HL-60 (cell line): ENCODE measurements around the gene SPATA21.

ENCODE experiments used
- DNase-seq, 2 experiments: peaks; one replicate each; pipeline ENCODE4 v3.0.0-alpha.2; 2010 to 2020; ENCODE audit warnings: low read depth in 1 of 2, low spot score in 1 of 2
- H3K27ac ChIP-seq: fragments of 250-450 bp; sonication (Bioruptor Pico); replicated peaks from 2 replicates; pipeline ENCODE4 v1.5.1; 2020; ENCODE audit warnings: mild to moderate bottlenecking, moderate library complexity
- H3K27me3 ChIP-seq: fragments of 250-450 bp; sonication (Bioruptor Pico); 2 replicates; pipeline ENCODE4 v1.5.1; 2021; ENCODE audit warnings: mild to moderate bottlenecking, moderate library complexity; ENCODE audit not compliant: insufficient read depth, poor library complexity, severe bottlenecking
- H3K4me3 ChIP-seq: replicated peaks from 2 replicates; pipeline ENCODE4 v1.5.1; 2011; ENCODE audit warnings: mild to moderate bottlenecking, control low read depth, low read length; ENCODE audit not compliant: insufficient read depth
- CTCF ChIP-seq: IDR thresholded peaks from one replicate; pipeline ENCODE4 v1.5.1; 2011; ENCODE audit warnings: low read length, control low read depth, inconsistent platforms; ENCODE audit not compliant: insufficient read depth
- GABPA ChIP-seq: IDR thresholded peaks from 2 replicates; pipeline ENCODE4 v1.6.1; 2012; ENCODE audit warnings: low read depth
- POLR2AphosphoS5 ChIP-seq: IDR thresholded peaks from 2 replicates; pipeline ENCODE4 v1.6.1; 2012; ENCODE audit warnings: low read depth
- REST ChIP-seq: IDR thresholded peaks from 2 replicates; pipeline ENCODE4 v1.6.1; 2012; ENCODE audit warnings: low read depth; ENCODE audit not compliant: insufficient replicate concordance
- SPI1 ChIP-seq: IDR thresholded peaks from 2 replicates; pipeline ENCODE4 v1.6.1; 2012; ENCODE audit warnings: low read depth, mild to moderate bottlenecking, borderline replicate concordance

SPATA21 gene

GRCh38 chr1:16394977-16395376, 42.2 kb downstream of the SPATA21 start:
- Histone ChIP-seq H3K27me3 (no peaks in the 10 kb centered on the region), H3K4me3 (no peak overlapping the region), H3K27ac (no peak overlapping the region)
- no peak for TF ChIP-seq GABPA
- TF ChIP-seq REST: no peak
- no peak for TF ChIP-seq SPI1
- TF ChIP-seq POLR2AphosphoS5: no peak
- TF ChIP-seq CTCF: no peak
- no peak for DNase-seq

GRCh38 chr1:16393570-16394521, 43.4 kb downstream of the SPATA21 start:
- TF ChIP-seq REST (no peak), POLR2AphosphoS5 (no peak), GABPA (no peak), CTCF (no peak), SPI1 (no peak)
- Histone ChIP-seq H3K27me3 (no peaks in the 10 kb centered on the region), H3K27ac (no peak overlapping the region), H3K4me3 (no peak overlapping the region)
- DNase-seq: no peak

GRCh38 chr1:16392740-16393569, 44.3 kb downstream of the SPATA21 start:
- Histone ChIP-seq H3K4me3 (no peak overlapping the region), H3K27me3 (no peaks in the 10 kb centered on the region), H3K27ac (no peak overlapping the region)
- no peak for DNase-seq
- TF ChIP-seq SPI1 (no peak), CTCF (no peak), POLR2AphosphoS5 (no peak), GABPA (no peak), REST (no peak)
